H1 (cell line): ENCODE measurements around the gene CENPP. TPM values are rescaled to one million over a fixed set of nuclear protein-coding genes. Genes with fewer than 3 reads are reported as not detected.

Source experiments
- CTCF ChIA-PET: fragments of 300-600 bp; sonication (Branson Sonifier 250); formaldehyde crosslinking; loops from one replicate; lab custom pipeline; 2021; ENCODE audit not compliant: partially characterized antibody; lab: Charles Lee
- POLR2A ChIA-PET: fragments of 300-600 bp; sonication (Branson Sonifier 250); formaldehyde crosslinking; loops from one replicate; lab custom pipeline; 2021; ENCODE audit warnings: inconsistent platforms; ENCODE audit not compliant: partially characterized antibody; lab: Charles Lee
- DNase-seq, 2 experiments: peaks; one replicate each; pipeline versions ENCODE4 v3.0.0 to v3.0.0-alpha.2; 2010 to 2022; ENCODE audit warnings: low spot score in 2 of 2, low read depth in 1 of 2, mixed read lengths in 1 of 2
- FAIRE-seq: peaks from 2 replicates; lab custom pipeline; 2011; peaks lifted over from hg19 to GRCh38; lab: Jason Lieb, UNC
- H2AFZ ChIP-seq: 2 replicates; pipeline ENCODE4 v1.8.1; 2012; ENCODE audit warnings: low read length, inconsistent platforms
- H2AK5ac ChIP-seq: 2 replicates; pipeline ENCODE4 v1.6.1; 2013; ENCODE audit warnings: low read depth, low read length
- H2BK120ac ChIP-seq: replicated peaks from 2 replicates; pipeline ENCODE3; 2013; ENCODE audit warnings: low read depth, low read length, inconsistent platforms
- H2BK12ac ChIP-seq: 2 replicates; pipeline ENCODE4 v1.6.1; 2013; ENCODE audit warnings: low read depth, low read length
- H2BK15ac ChIP-seq: 2 replicates; pipeline ENCODE4 v1.6.1; 2013; ENCODE audit warnings: low read length
- H2BK20ac ChIP-seq: 2 replicates; pipeline ENCODE4 v1.6.1; 2013; ENCODE audit warnings: low read length
- H2BK5ac ChIP-seq: 2 replicates; pipeline ENCODE4 v1.6.1; 2013; ENCODE audit warnings: low read depth, low read length
- H3K14ac ChIP-seq: 2 replicates; pipeline ENCODE4 v1.6.1; 2013; ENCODE audit warnings: inconsistent platforms; ENCODE audit not compliant: insufficient read length
- H3K18ac ChIP-seq: 2 replicates; pipeline ENCODE4 v1.6.1; 2013; ENCODE audit warnings: low read length; ENCODE audit errors: extremely low read depth
- H3K23ac ChIP-seq: 2 replicates; pipeline ENCODE4 v1.6.1; 2013; ENCODE audit warnings: inconsistent platforms; ENCODE audit not compliant: insufficient read length
- H3K23me2 ChIP-seq: 2 replicates; pipeline ENCODE4 v1.6.1; 2013; ENCODE audit warnings: low read depth, low read length
- H3K27ac ChIP-seq: 2 replicates; pipeline ENCODE4 v1.6.1; 2011; ENCODE audit warnings: low read depth, low read length, inconsistent platforms
- H3K27me3 ChIP-seq, 4 experiments: replicated peaks in 1 of 4; 1 replicate in 1 of 4; 2 replicates in 3 of 4; pipeline versions ENCODE4 v1.6.1 to v1.8.1; 2011 to 2013; ENCODE audit warnings: low read length in 3 of 4, mild to moderate bottlenecking in 3 of 4, inconsistent platforms in 2 of 4, mixed read lengths in 2 of 4, moderate library complexity in 1 of 4; ENCODE audit not compliant: control insufficient read depth in 3 of 4, insufficient read depth in 3 of 4; ENCODE audit errors: extremely low read depth in 1 of 4
- H3K36me3 ChIP-seq, 4 experiments: 2 replicates each; pipeline versions ENCODE4 v1.6.1 to v1.8.1; 2011 to 2013; ENCODE audit warnings: mild to moderate bottlenecking in 4 of 4, low read length in 3 of 4, moderate library complexity in 2 of 4, control low read depth in 1 of 4, inconsistent platforms in 1 of 4; ENCODE audit not compliant: insufficient read depth in 4 of 4, control insufficient read depth in 2 of 4
- H3K4ac ChIP-seq: replicated peaks from 2 replicates; pipeline ENCODE3; 2013; ENCODE audit warnings: low read length, low read depth, mixed read lengths, inconsistent platforms; ENCODE audit not compliant: insufficient read length
- H3K4me1 ChIP-seq, 4 experiments: replicated peaks in 1 of 4; 1 replicate in 1 of 4; 2 replicates in 3 of 4; pipeline versions ENCODE4 v1.6.1 to v1.8.1; 2011 to 2013; ENCODE audit warnings: low read length in 3 of 4, inconsistent platforms in 2 of 4, mixed read lengths in 1 of 4; ENCODE audit not compliant: insufficient read depth in 4 of 4, control insufficient read depth in 3 of 4
- H3K4me2 ChIP-seq, 2 experiments: 2 replicates each; pipeline versions ENCODE4 v1.6.1 to v1.8.1; 2011 to 2013; ENCODE audit warnings: low read depth in 2 of 2, low read length in 2 of 2, control low read depth in 1 of 2, inconsistent platforms in 1 of 2, mild to moderate bottlenecking in 1 of 2; ENCODE audit not compliant: insufficient read depth in 1 of 2
- H3K4me3 ChIP-seq, 4 experiments: fragments of 200-600, 300-600 bp in 1 of 4; sonication (generic), shearing (Covaris generic), sonication (Bioruptor Twin) in 1 of 4; 2 replicates each; pipeline versions ENCODE4 v1.5.1 to v1.8.1; 2011 to 2016; ENCODE audit warnings: low read length in 4 of 4, low read depth in 3 of 4, control low read depth in 2 of 4, inconsistent platforms in 2 of 4, mild to moderate bottlenecking in 2 of 4, mixed read lengths in 1 of 4, moderate library complexity in 1 of 4; ENCODE audit not compliant: insufficient read depth in 2 of 4; ENCODE audit errors: extremely low read depth in 1 of 4
- H3K56ac ChIP-seq: replicated peaks from 2 replicates; pipeline ENCODE3; 2013; ENCODE audit warnings: low read depth, mild to moderate bottlenecking, mixed read lengths, low read length, inconsistent platforms; ENCODE audit not compliant: insufficient read length
- H3K79me1 ChIP-seq: 2 replicates; pipeline ENCODE4 v1.6.1; 2013; ENCODE audit warnings: low read depth, low read length, control low read depth
- H3K79me2 ChIP-seq, 2 experiments: 2 replicates each; pipeline versions ENCODE4 v1.6.1 to v1.8.1; 2012 to 2013; ENCODE audit warnings: low read length in 2 of 2, mild to moderate bottlenecking in 2 of 2, inconsistent platforms in 1 of 2; ENCODE audit not compliant: insufficient read depth in 2 of 2, control insufficient read depth in 1 of 2
- H3K9ac ChIP-seq, 4 experiments: replicated peaks in 1 of 4; 1 replicate in 1 of 4; 2 replicates in 3 of 4; pipeline versions ENCODE4 v1.6.1 to v1.8.1; 2011 to 2013; ENCODE audit warnings: low read depth in 3 of 4, low read length in 3 of 4, control low read depth in 2 of 4, mild to moderate bottlenecking in 2 of 4, moderate library complexity in 2 of 4, inconsistent platforms in 1 of 4; ENCODE audit errors: extremely low read depth in 1 of 4
- H3K9me3 ChIP-seq, 2 experiments: 2 replicates each; pipeline versions ENCODE4 v1.6.1 to v1.8.1; 2012 to 2013; ENCODE audit warnings: mild to moderate bottlenecking in 2 of 2, moderate library complexity in 2 of 2, control low read depth in 1 of 2, inconsistent platforms in 1 of 2, low read depth in 1 of 2, low read length in 1 of 2, mixed read lengths in 1 of 2; ENCODE audit not compliant: insufficient read depth in 2 of 2
- H4K20me1 ChIP-seq, 2 experiments: replicated peaks in 1 of 2; 2 replicates each; pipeline versions ENCODE3 to v1.8.1; 2011 to 2013; ENCODE audit warnings: inconsistent platforms in 2 of 2, low read length in 2 of 2, mild to moderate bottlenecking in 1 of 2; ENCODE audit not compliant: insufficient read depth in 2 of 2, control insufficient read depth in 1 of 2
- H4K5ac ChIP-seq: 2 replicates; pipeline ENCODE4 v1.6.1; 2013; ENCODE audit warnings: low read length, low read depth, mixed read lengths, inconsistent platforms; ENCODE audit not compliant: insufficient read length
- H4K8ac ChIP-seq: 2 replicates; pipeline ENCODE4 v1.8.0; 2013; ENCODE audit warnings: mild to moderate bottlenecking, moderate library complexity, low read length, inconsistent platforms; ENCODE audit not compliant: insufficient read depth; ENCODE audit errors: extremely low read depth
- H4K91ac ChIP-seq: replicated peaks from 2 replicates; pipeline ENCODE3; 2013; ENCODE audit warnings: low read length, mixed read lengths, inconsistent platforms; ENCODE audit not compliant: insufficient read length
- CTBP2 ChIP-seq: IDR thresholded peaks from 2 replicates; pipeline ENCODE4 v1.7.0; 2011; ENCODE audit warnings: borderline replicate concordance, mild to moderate bottlenecking, moderate library complexity, mixed read lengths, low read length; ENCODE audit not compliant: insufficient read depth, insufficient read length
- EGR1 ChIP-seq: IDR thresholded peaks from 2 replicates; pipeline ENCODE4 v1.6.1; 2011; ENCODE audit warnings: low read depth, low read length, borderline replicate concordance
- EP300 ChIP-seq, 2 experiments: IDR thresholded peaks; 1 replicate in 1 of 2; 2 replicates in 1 of 2; pipeline ENCODE4 v1.6.1; 2011 to 2012; ENCODE audit warnings: low read depth in 2 of 2, low read length in 2 of 2, mild to moderate bottlenecking in 2 of 2, borderline replicate concordance in 1 of 2, inconsistent platforms in 1 of 2, moderate library complexity in 1 of 2
- EZH2 ChIP-seq: fragments of 200-600 bp; sonication (generic); IDR thresholded peaks from 2 replicates; pipeline ENCODE4 v1.7.1; 2012; ENCODE audit warnings: low read depth, mild to moderate bottlenecking, moderate library complexity, low read length, inconsistent platforms; ENCODE audit not compliant: severe bottlenecking
- RAD21 ChIP-seq, 2 experiments: IDR thresholded peaks in 1 of 2; conservative IDR thresholded peaks in 1 of 2; 2 replicates each; pipeline ENCODE4 v1.6.1; 2011; ENCODE audit warnings: low read depth in 2 of 2, low read length in 2 of 2, improper control_type of control experiment in 1 of 2, inconsistent platforms in 1 of 2, mild to moderate bottlenecking in 1 of 2, moderate library complexity in 1 of 2
- SP2 ChIP-seq: IDR thresholded peaks from 2 replicates; pipeline ENCODE4 v1.6.1; 2012; ENCODE audit warnings: mild to moderate bottlenecking, low read length, inconsistent platforms
- SRF ChIP-seq: IDR thresholded peaks from 2 replicates; pipeline ENCODE4 v1.6.1; 2011; ENCODE audit warnings: mild to moderate bottlenecking, low read depth, low read length, moderate library complexity
- WGBS, 2 experiments: shearing (Covaris generic) in 1 of 2; methylation state at CpG; one replicate each; pipeline versions ENCODE4 v1.1.6 to v1.1.7; 2013 to 2015; ENCODE audit warnings: low lambda C conversion rate in 2 of 2, mixed read lengths in 2 of 2, inconsistent platforms in 1 of 2, low coverage in 1 of 2, missing lambda C conversion rate in 1 of 2; ENCODE audit not compliant: insufficient replicate concordance in 2 of 2, insufficient coverage in 1 of 2, insufficient read length in 1 of 2; ENCODE audit errors: extremely low coverage in 1 of 2, missing lambda C conversion rate in 1 of 2; 5-methylcytosine and 5-hydroxymethylcytosine counted together
- polyA plus RNA-seq, 7 experiments: library from polyadenylated mRNA; depleted of rRNA in 3 of 7; stranded (reverse) in 5 of 7; unstranded in 2 of 7; fragments of >200 nt in 5 of 7; fragments of 200-250 nt in 2 of 7; gene quantifications; 1 replicate in 5 of 7; 2 replicates in 1 of 7; 4 replicates in 1 of 7; pipeline versions ENCODE4 v1.2.1 to v1.2.3, GENCODE V29; 2011 to 2013; ENCODE audit warnings: missing spikeins in 2 of 7, mixed read lengths in 2 of 7
- total RNA-seq: library from RNA; stranded (reverse); fragmentation: NEBNext Ultra II Directional; extraction: Animal tissue kit (Norgen Biotek cat#: 25700); gene quantifications from 2 replicates; pipeline ENCODE4 v1.2.1, GENCODE V29; 2021

Gene CENPP
- total and polyA plus RNA-seq, 2 of the 8 experiments (the other 6 are each of a cell fraction or from before 2014, with no cell fraction given): 2.7 to 10.8 TPM

GRCh38 chr9:92642564-92642963 is 316.8 kb downstream of the CENPP start:
- peaks cover 2 to 14% (median 9%) of the 10 kb centered on the region in 4 experiments; a peak in 5 of 8 replicates for H3K36me3 ChIP-seq
- no peak overlapping the region for H3K14ac ChIP-seq
- H3K9me3 ChIP-seq: no peaks in the 10 kb centered on the region
- H3K4me1 ChIP-seq: no peaks in the 10 kb centered on the region
- H2BK15ac ChIP-seq: no peak overlapping the region
- H3K79me1 ChIP-seq: peaks cover 4% of the 10 kb centered on the region; the same call in 1 of the 2 replicates
- POLR2A ChIA-PET: no interaction called here
- CTCF ChIA-PET: no interaction called here
- H4K5ac ChIP-seq: no peak overlapping the region
- H2BK120ac ChIP-seq: no peak overlapping the region
- H2BK12ac ChIP-seq: no peak overlapping the region
- no peak overlapping the region for H3K18ac ChIP-seq
- H2AK5ac ChIP-seq: no peak overlapping the region
- no peak overlapping the region for H3K9ac ChIP-seq
- H2BK20ac ChIP-seq: no peak overlapping the region
- no peak overlapping the region for H3K56ac ChIP-seq
- H3K4me3 ChIP-seq: no peak overlapping the region
- WGBS, 2 experiments: 88% methylated on average over 7 of the region's 7 CpGs; no CpG with 5 or more reads in 1 of the 2 experiments
- H2BK5ac ChIP-seq: no peak overlapping the region
- H3K4ac ChIP-seq: no peak overlapping the region
- no peak overlapping the region for H3K23ac ChIP-seq
- no peak for DNase-seq
- H3K23me2 ChIP-seq: no peaks in the 10 kb centered on the region
- H3K4me2 ChIP-seq: no peak overlapping the region
- H3K27ac ChIP-seq: no peak overlapping the region
- no peak overlapping the region for H4K91ac ChIP-seq
- H4K20me1 ChIP-seq: peaks cover 0 to 3% of the 10 kb centered on the region in 2 experiments
- H3K27me3 ChIP-seq: no peaks in the 10 kb centered on the region
- H3K79me2 ChIP-seq: no peaks in the 10 kb centered on the region
- no peak overlapping the region for H2AFZ ChIP-seq
- no peak for FAIRE-seq
- H4K8ac ChIP-seq: no peak overlapping the region
- TF ChIP-seq RAD21 (IDR thresholded peaks at IDR 0.05 in 1 of 2, conservative IDR thresholded peaks at IDR 0.05 in 1 of 2; ENCODE audit: low read depth in 2 of 2, low read length in 2 of 2): no peak
- TF ChIP-seq CTBP2: no peak
- TF ChIP-seq EGR1: no peak
- TF ChIP-seq SP2: no peak
- no peak for TF ChIP-seq EZH2
- TF ChIP-seq SRF: no peak
- TF ChIP-seq EP300 (IDR thresholded peaks at IDR 0.05; ENCODE audit: borderline replicate concordance in 1 of 2, low read depth in 2 of 2, low read length in 2 of 2): no peak
